Stimulated activated CD4-positive, alpha-beta T cell treated with anti-CD3 and anti-CD28 coated beads, Interleukin-15, amount 100 ng/mL, for 24 hours (primary cell): ENCODE results near the gene NPLOC4.
A peak's percentile ranks its signal among the peaks of the same experiment; 100 is the strongest.
"Not testable (repeated sequence)": the region's sequence is repeated elsewhere in the genome, so short reads cannot be mapped to it uniquely, and the experiment has no call there.

Source experiments
- DNase-seq: peaks from one replicate; pipeline ENCODE4 v3.0.0-alpha.2; 2020

NPLOC4 gene

GRCh38 chr17:81630274-81630673 lies 6.6 kb downstream of the NPLOC4 start:
- no peak for DNase-seq

- no peak for DNase-seq
Measured at GRCh38 chr17:81621494-81622130, 15.3 kb downstream of the NPLOC4 start.

- DNase-seq: not testable (repeated sequence)
Measured at GRCh38 chr17:81618307-81618706, 18.6 kb downstream of the NPLOC4 start.

GRCh38 chr17:81616877-81617276 lies 20.0 kb downstream of the NPLOC4 start:
- no peak for DNase-seq

- DNase-seq: no peak
Measured at GRCh38 chr17:81615401-81615930, 21.4 kb downstream of the NPLOC4 start.

- DNase-seq: no peak
Measured at GRCh38 chr17:81612172-81612970, 24.5 kb downstream of the NPLOC4 start.

- no peak for DNase-seq
Measured at GRCh38 chr17:81609541-81610311, 27.2 kb downstream of the NPLOC4 start.

GRCh38 chr17:81608605-81609004 lies 28.3 kb downstream of the NPLOC4 start:
- no peak for DNase-seq

- no peak for DNase-seq
Measured at GRCh38 chr17:81608082-81608481, 28.8 kb downstream of the NPLOC4 start.

GRCh38 chr17:81607431-81607830 lies 29.5 kb downstream of the NPLOC4 start:
- DNase-seq: no peak

GRCh38 chr17:81603846-81604610 lies 32.9 kb downstream of the NPLOC4 start:
- no peak for DNase-seq

- DNase-seq: peak; percentile 43
Measured at GRCh38 chr17:81601525-81602120, 35.3 kb downstream of the NPLOC4 start.

- DNase-seq: no peak
Measured at GRCh38 chr17:81599719-81600486, 37.0 kb downstream of the NPLOC4 start.

GRCh38 chr17:81593105-81593871 lies 43.6 kb downstream of the NPLOC4 start:
- DNase-seq: no peak

- no peak for DNase-seq
Measured at GRCh38 chr17:81591971-81592370, 44.9 kb downstream of the NPLOC4 start.

- no peak for DNase-seq
Measured at GRCh38 chr17:81590121-81590520, 46.8 kb downstream of the NPLOC4 start.

GRCh38 chr17:81589612-81590011 lies 47.3 kb downstream of the NPLOC4 start:
- no peak for DNase-seq

GRCh38 chr17:81586096-81586495 lies 50.8 kb downstream of the NPLOC4 start:
- DNase-seq: no peak

GRCh38 chr17:81584771-81585170 lies 52.1 kb downstream of the NPLOC4 start:
- not testable (repeated sequence) for DNase-seq

GRCh38 chr17:81583589-81584342 lies 53.1 kb downstream of the NPLOC4 start:
- no peak for DNase-seq
